WI38 (cell line): ENCODE results near the gene HBEGF.

Source experiments
- H3K4me3 ChIP-seq: 2 replicates; pipeline ENCODE4 v1.5.1; 2011; ENCODE audit warnings: low read depth, mild to moderate bottlenecking, control low read depth, low read length
- TF ChIP-seq, protein P1 (sequence below): IDR thresholded peaks from 2 replicates; pipeline ENCODE4 v1.5.1; 2012; ENCODE audit warnings: low read depth, mild to moderate bottlenecking, control low read depth, low read length

The HBEGF gene

DNA sequence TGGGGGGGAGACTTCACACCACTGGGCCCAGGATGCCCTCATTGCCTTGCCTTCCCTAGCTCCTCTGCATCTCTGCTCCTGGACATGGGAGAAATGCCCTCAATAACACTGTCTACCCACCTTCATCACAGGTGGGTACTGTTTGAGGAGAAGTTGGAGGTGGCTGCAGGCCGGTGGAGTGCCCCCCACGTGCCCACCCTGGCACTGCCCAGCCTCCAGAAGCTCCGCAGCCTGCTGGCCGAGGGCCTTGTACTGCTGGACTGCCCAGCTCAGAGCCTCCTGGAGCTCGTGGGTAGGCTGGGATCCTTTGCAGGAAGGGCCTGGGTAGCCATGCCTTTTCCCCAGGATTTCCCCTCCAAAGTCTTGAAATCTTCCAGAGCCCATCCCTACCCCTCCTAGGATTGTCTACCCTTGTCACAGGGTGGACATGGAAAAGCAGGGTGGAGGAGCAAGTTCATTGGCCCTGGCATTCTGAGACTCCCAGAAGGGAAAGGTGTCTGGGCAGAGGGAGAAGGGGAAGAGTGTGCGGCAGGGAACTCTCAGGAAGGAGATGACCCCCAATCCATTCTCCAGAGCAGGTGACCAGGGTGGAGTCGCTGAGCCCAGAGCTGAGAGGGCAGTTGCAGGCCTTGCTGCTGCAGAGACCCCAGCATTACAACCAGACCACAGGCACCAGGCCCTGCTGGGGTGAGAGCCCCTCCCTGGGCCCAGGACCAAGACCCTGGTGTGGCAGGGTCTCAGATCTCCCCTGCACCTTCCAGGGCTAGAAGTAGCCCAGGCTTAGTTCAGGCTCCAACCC is 14.5 kb upstream of the HBEGF start:
- TF ChIP-seq, protein P1, sequence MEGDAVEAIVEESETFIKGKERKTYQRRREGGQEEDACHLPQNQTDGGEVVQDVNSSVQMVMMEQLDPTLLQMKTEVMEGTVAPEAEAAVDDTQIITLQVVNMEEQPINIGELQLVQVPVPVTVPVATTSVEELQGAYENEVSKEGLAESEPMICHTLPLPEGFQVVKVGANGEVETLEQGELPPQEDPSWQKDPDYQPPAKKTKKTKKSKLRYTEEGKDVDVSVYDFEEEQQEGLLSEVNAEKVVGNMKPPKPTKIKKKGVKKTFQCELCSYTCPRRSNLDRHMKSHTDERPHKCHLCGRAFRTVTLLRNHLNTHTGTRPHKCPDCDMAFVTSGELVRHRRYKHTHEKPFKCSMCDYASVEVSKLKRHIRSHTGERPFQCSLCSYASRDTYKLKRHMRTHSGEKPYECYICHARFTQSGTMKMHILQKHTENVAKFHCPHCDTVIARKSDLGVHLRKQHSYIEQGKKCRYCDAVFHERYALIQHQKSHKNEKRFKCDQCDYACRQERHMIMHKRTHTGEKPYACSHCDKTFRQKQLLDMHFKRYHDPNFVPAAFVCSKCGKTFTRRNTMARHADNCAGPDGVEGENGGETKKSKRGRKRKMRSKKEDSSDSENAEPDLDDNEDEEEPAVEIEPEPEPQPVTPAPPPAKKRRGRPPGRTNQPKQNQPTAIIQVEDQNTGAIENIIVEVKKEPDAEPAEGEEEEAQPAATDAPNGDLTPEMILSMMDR: no peak
- H3K4me3 ChIP-seq: no peak overlapping the region

DNA sequence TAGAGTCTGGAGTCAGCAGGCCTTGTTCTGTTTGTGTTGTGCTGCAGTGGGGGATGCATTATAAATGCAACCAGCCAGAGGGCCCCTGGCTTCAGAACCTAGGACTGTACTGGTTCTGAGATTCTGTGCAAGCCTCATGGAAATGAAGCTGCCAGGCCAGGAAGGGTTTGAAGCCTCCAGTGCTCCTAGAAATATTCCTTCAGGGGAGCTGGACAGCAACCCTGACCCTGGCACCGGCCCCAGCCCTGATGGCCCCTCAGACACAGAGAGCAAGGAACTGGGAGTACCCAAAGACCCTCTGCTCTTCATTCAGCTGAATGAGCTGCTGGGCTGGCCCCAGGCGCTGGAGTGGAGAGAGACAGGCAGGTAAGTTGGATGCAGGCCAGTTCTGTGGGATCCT is 13.7 kb upstream of the HBEGF start, which contains the start of gene SLC4A9:
TSS of gene SLC4A9 (plus strand) at position 94 of the 400 bp plus-strand sequence. CDS start at position 137, 43 bp downstream.
- TF ChIP-seq, protein P1: no peak
- H3K4me3 ChIP-seq: no peak within 1 kb of the TSS

DNA sequence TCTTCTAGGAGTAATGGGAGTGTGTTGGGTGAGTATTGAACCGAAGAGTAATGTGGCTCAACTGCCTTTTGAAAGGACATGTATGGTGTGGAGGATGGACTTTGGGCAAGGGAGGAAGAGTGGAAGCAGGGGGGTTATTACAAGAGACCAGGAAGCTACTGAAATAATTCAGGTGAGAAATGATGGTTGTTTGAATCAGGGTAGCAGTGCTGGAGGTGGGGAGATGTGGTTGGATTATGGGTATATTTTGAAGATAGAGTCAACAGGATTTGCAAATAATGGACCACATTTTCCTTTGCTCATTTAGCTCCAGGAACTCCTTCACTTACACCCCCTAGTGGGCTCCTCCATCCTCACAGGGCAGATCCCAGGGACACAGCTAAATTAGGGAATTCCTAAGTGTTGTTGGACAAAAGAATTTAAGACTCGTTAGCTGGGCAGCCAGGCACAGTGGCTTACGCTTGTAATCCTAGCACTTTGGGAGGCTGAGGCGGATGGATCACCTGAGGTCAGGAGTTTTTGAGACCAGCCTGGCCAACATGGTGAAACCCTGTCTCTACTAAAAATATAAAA is 12.4 kb upstream of the HBEGF start:
- H3K4me3 ChIP-seq: no peak overlapping the region
- TF ChIP-seq, protein P1: peak; percentile 57

DNA sequence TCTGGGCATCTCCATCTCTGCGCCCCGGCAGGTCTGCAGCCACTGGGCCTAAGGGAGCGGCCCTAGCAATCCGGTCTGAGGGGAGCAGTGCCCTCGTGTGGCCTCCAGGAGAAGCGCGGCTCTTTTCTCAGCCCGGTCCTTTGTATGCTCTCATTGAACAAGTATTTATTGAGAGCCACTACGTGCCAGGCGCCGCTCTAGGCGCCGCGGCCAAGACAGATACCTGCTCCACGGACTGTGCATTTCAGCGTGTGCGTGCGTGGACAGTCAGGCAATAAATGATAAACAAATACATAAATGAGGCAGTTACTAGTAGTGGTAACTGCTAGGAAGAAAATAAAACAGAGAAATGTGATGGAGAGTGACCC is 11.3 kb upstream of the HBEGF start:
- TF ChIP-seq, protein P1: peak; percentile 94
- no peak overlapping the region for H3K4me3 ChIP-seq

DNA sequence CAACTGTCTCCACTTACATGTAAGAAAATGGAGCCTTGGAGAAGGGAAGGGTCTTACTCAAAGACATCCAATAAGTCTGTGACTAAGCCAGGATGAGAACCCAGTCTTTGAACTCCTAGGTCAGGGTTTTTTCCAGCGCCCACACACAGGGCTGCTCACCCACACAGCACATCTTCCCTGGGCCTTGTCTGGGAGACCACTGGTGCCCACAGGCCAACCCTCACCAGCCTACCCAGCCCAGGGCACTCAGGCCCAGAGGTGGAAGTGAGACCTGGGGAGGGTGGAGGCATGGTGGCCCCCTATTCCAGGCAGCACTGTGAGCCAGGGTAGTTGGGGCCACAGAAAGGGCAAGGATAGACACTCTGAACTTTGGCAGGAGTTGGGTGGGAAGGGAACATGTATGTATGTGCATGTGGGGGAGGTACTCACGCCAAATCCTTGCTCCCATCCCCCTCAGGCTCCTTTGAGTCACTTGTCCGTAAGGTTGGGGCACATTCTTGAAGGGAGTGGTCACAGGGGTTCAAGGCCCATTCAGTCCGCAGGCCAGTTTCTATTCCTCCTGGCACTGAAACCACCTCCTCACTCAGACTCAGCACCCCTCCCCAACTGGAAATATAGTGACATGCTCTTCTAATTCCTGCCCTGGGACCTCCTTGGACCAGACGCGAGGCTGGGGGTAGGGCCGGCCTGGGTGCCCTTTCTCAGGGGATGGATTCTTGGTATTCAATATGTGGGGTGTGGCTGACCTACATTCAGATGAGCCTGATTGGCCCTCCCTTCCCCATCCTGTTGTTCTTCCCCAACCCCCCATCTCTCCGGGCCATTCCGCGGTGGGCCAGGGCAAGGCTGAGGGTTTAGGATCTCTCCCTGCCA is 10.7 kb upstream of the HBEGF start:
- H3K4me3 ChIP-seq: no peak overlapping the region
- TF ChIP-seq, protein P1: no peak

DNA sequence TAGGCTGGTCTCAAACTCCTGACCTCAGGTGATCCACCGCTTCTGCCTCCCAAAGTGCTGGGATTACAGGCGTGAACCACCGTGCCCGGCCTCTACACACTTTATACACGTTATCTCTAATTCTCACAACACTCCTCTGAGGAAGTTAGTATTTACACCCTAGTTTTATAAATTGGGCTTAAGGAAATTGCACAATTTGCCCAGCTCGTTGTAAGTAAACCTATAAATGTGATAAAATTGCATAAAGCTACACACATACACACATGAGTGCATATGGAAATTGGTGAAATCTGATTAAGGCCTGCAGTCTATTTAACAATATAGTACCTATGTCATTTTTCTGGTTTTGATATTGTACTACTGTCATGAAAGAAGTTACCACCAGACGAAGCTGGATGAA is 9.1 kb upstream of the HBEGF start:
- no peak overlapping the region for H3K4me3 ChIP-seq
- TF ChIP-seq, protein P1: no peak
